OCI-LY7 (cell line): ENCODE data around the gene S100PBP. TPM values are rescaled to one million over a fixed set of nuclear protein-coding genes. Genes with fewer than 3 reads are reported as not detected.

Experiments used
- BruUV-seq: library from RNA; stranded (reverse); fragments of 400-500 nt; replicated peaks from 2 replicates; lab custom pipeline; 2021; lab: Mats Ljungman, UMichigan
- CTCF ChIA-PET: fragments of 300-600 bp; sonication (Branson Sonifier 250); formaldehyde crosslinking; loops from one replicate; lab custom pipeline; 2022; ENCODE audit warnings: antibody characterized with exemption; ENCODE audit not compliant: unreplicated experiment; lab: Charles Lee
- POLR2A ChIA-PET: fragments of 300-600 bp; sonication (Branson Sonifier 250); formaldehyde crosslinking; loops from one replicate; lab custom pipeline; 2022; ENCODE audit warnings: antibody characterized with exemption; lab: Charles Lee
- DNase-seq: peaks from one replicate; pipeline ENCODE4 v3.0.0-alpha.2; 2015; ENCODE audit warnings: low spot score
- H2AFZ ChIP-seq: fragments of 200-600 bp; sonication (generic), shearing (Covaris generic); 2 replicates; pipeline ENCODE4 v1.6.1; 2014; ENCODE audit warnings: mild to moderate bottlenecking, antibody characterized with exemption, low read length, moderate library complexity
- H3K27ac ChIP-seq: fragments of 200-600 bp; sonication (generic); 2 replicates; pipeline ENCODE4 v1.5.1; 2014; ENCODE audit warnings: mixed run types, low read depth, mild to moderate bottlenecking, moderate library complexity, low read length, inconsistent platforms; ENCODE audit not compliant: poor library complexity, severe bottlenecking
- H3K36me3 ChIP-seq: fragments of 200-600 bp; sonication (generic); 2 replicates; pipeline ENCODE4 v1.6.1; 2014; ENCODE audit warnings: mild to moderate bottlenecking, antibody characterized with exemption, low read length, moderate library complexity, mixed read lengths; ENCODE audit not compliant: insufficient read depth
- H3K4me1 ChIP-seq: fragments of 200-600 bp; sonication (generic); 2 replicates; pipeline ENCODE4 v1.5.1; 2014; ENCODE audit warnings: mild to moderate bottlenecking, low read length; ENCODE audit not compliant: insufficient read depth, poor library complexity, severe bottlenecking
- H3K4me2 ChIP-seq: fragments of 200-600 bp; sonication (generic); 2 replicates; pipeline ENCODE4 v1.6.1; 2014; ENCODE audit warnings: mild to moderate bottlenecking, low read length
- H3K4me3 ChIP-seq: fragments of 200-600 bp; sonication (generic); 2 replicates; pipeline ENCODE4 v1.5.1; 2014; ENCODE audit warnings: mild to moderate bottlenecking, low read depth, low read length; ENCODE audit not compliant: poor library complexity, severe bottlenecking
- H3K79me2 ChIP-seq: fragments of 200-600 bp; sonication (generic); 2 replicates; pipeline ENCODE4 v1.6.1; 2016; ENCODE audit warnings: low read depth, mild to moderate bottlenecking, low read length, moderate library complexity, mixed read lengths; ENCODE audit not compliant: insufficient read depth
- H3K9me2 ChIP-seq: fragments of 200-600 bp; sonication (generic); 2 replicates; pipeline ENCODE4 v1.6.1; 2016; ENCODE audit warnings: mild to moderate bottlenecking, low read length, mixed read lengths; ENCODE audit not compliant: insufficient read depth
- H3K9me3 ChIP-seq: fragments of 200-600 bp; sonication (generic); 2 replicates; pipeline ENCODE4 v1.6.1; 2014; ENCODE audit warnings: mild to moderate bottlenecking, mixed run types, low read length, mixed read lengths
- H4K20me1 ChIP-seq: fragments of 200-600 bp; sonication (generic); 2 replicates; pipeline ENCODE4 v1.6.1; 2014; ENCODE audit warnings: mild to moderate bottlenecking, antibody characterized with exemption, low read length, moderate library complexity, mixed read lengths; ENCODE audit not compliant: insufficient read depth
- EZH2phosphoT487 ChIP-seq: fragments of 200-600 bp; sonication (generic); IDR thresholded peaks from 2 replicates; pipeline ENCODE4 v1.6.1; 2018; ENCODE audit warnings: low read depth, borderline replicate concordance, mild to moderate bottlenecking, mixed run types, antibody characterized with exemption, low read length, moderate library complexity, mixed read lengths
- intact Hi-C: fragments of 100-400 bp; cut with micrococcal nuclease; formaldehyde crosslinking; loops from one replicate; pipeline ENCODE4 v1.10.0; 2022; ENCODE audit not compliant: unreplicated experiment
- total RNA-seq, 2 experiments: library from RNA; depleted of rRNA in 1 of 2; stranded (reverse); fragments of >200 nt in 1 of 2; shearing (Covaris generic) in 1 of 2; gene quantifications; 2 replicates each; pipeline ENCODE4 v1.2.3, GENCODE V29; 2014 to 2022
- TF ChIP-seq, protein P1 (sequence below): fragments of 200-600 bp; sonication (generic); conservative IDR thresholded peaks from 2 replicates; pipeline ENCODE4 v1.5.1; 2014; ENCODE audit warnings: mild to moderate bottlenecking, antibody characterized with exemption, low read length, moderate library complexity, mixed read lengths

S100PBP gene
- total RNA-seq, 2 experiments from 2014 or later, result 72.1 to 136 TPM

DNA sequence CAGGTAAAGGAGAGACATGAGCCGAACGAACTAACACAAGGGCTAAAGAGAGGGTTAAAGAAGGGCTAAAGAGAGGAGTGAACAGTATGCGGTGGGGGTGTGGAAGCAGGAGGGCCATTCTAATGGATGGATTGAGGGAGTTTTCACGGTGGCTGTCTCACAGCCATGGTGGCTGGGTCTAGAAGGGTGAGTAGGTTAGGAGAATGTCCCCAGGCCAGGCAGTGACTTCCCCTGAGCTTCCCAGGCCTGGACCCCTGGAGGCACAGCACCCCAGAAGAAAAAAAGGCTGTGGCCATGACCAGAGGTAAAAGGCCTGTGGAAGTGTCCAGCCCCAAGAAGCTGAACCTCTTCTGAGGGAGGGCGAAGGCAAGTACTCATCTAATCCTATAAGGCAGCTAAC is 49.7 kb downstream of the S100PBP start:
- Histone ChIP-seq H3K9me3 (no peaks in the 10 kb centered on the region), H4K20me1 (no peaks in the 10 kb centered on the region), H3K4me3 (no peak overlapping the region), H3K9me2 (no peaks in the 10 kb centered on the region), H3K36me3 (peaks cover 14% of the 10 kb centered on the region), H2AFZ (no peak overlapping the region), H3K27ac (no peak overlapping the region), H3K79me2 (no peaks in the 10 kb centered on the region), H3K4me2 (no peak overlapping the region), H3K4me1 (peaks cover 14% of the 10 kb centered on the region)
- BruUV-seq, result no TSS peak
- intact Hi-C loops, result no loop called here
- ChIA-PET POLR2A (interaction anchor here (0.6 kb wide), 1 partner anchor 322 kb away, joined by 4 read pairs; no protein-coding TSS in a partner anchor), CTCF (interaction anchor here (1.0 kb wide), 1 partner anchor 24 kb away, joined by 3 read pairs; no protein-coding TSS in a partner anchor)
- no peak for TF ChIP-seq EZH2phosphoT487
- TF ChIP-seq, protein P1, sequence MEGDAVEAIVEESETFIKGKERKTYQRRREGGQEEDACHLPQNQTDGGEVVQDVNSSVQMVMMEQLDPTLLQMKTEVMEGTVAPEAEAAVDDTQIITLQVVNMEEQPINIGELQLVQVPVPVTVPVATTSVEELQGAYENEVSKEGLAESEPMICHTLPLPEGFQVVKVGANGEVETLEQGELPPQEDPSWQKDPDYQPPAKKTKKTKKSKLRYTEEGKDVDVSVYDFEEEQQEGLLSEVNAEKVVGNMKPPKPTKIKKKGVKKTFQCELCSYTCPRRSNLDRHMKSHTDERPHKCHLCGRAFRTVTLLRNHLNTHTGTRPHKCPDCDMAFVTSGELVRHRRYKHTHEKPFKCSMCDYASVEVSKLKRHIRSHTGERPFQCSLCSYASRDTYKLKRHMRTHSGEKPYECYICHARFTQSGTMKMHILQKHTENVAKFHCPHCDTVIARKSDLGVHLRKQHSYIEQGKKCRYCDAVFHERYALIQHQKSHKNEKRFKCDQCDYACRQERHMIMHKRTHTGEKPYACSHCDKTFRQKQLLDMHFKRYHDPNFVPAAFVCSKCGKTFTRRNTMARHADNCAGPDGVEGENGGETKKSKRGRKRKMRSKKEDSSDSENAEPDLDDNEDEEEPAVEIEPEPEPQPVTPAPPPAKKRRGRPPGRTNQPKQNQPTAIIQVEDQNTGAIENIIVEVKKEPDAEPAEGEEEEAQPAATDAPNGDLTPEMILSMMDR, result no peak
- DNase-seq, result no peak

DNA sequence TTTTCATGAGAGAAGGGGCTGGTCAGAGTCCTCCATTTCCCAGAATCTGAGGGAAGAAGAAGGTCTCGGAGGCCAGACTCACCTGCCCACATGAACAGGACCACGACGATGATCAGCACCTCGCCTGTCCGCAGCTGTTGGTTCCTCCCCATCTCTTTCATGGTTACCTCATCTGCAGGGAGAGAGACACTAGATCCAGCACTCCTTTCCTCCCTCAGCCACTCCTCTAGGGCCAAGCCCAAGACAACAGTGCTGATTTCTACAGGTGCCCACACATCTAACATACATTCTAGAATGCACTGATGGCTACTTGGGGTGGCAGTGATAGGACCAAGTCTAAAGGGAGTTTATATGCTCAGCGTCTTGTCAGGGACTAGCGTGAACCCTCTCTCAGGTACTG is 50.2 kb downstream of the S100PBP start:
- no peak overlapping the region for H3K4me3 ChIP-seq
- no peak overlapping the region for H3K27ac ChIP-seq
- POLR2A ChIA-PET, result no interaction called here
- TF ChIP-seq, protein P1, result no peak
- TF ChIP-seq EZH2phosphoT487, result no peak
- H3K4me2 ChIP-seq, result no peak overlapping the region
- H3K9me2 ChIP-seq, result no peaks in the 10 kb centered on the region
- H4K20me1 ChIP-seq, result no peaks in the 10 kb centered on the region
- BruUV-seq, result no TSS peak
- CTCF ChIA-PET, result no interaction called here
- intact Hi-C loops, result no loop called here
- no peaks in the 10 kb centered on the region for H3K79me2 ChIP-seq
- H3K36me3 ChIP-seq, result peaks cover 11% of the 10 kb centered on the region
- no peaks in the 10 kb centered on the region for H3K9me3 ChIP-seq
- H3K4me1 ChIP-seq, result peaks cover 19% of the 10 kb centered on the region
- no peak for DNase-seq
- no peak overlapping the region for H2AFZ ChIP-seq

DNA sequence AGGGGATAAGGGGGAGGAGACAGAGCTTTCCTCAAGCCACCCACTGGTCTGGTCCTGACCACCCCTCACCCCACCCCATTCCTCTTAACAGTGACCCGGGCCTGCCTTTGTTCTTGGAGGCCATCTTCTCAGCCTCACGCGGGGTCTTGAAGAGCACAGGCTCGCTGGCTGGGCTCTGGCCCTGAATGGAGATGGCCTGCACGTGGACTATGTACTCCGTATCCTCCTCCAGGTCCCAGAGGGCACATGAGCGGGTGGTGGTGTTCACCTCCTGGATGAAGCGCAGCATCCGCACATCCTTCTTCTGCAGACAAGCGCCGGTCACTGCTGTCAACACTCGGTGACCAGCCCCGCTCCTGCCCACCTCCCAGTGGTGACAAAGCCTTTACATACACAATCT is 50.6 kb downstream of the S100PBP start:
- TF ChIP-seq, protein P1, result no peak
- no peak for TF ChIP-seq EZH2phosphoT487
- H3K27ac ChIP-seq, result no peak overlapping the region

More for the DNA sequence above, 50.6 kb downstream of the S100PBP start:
- no peak for DNase-seq
- Histone ChIP-seq H3K79me2 (no peaks in the 10 kb centered on the region), H3K9me3 (no peaks in the 10 kb centered on the region), H3K36me3 (peaks cover 7% of the 10 kb centered on the region), H3K4me1 (peaks cover 23% of the 10 kb centered on the region), H4K20me1 (no peaks in the 10 kb centered on the region), H2AFZ (no peak overlapping the region), H3K4me3 (no peak overlapping the region), H3K4me2 (no peak overlapping the region), H3K9me2 (no peaks in the 10 kb centered on the region)
- CTCF ChIA-PET, result no interaction called here
- no TSS peak for BruUV-seq
- POLR2A ChIA-PET, result no interaction called here
- intact Hi-C loops, result no loop called here
